ENCODE results near the gene DMD.

DNA sequence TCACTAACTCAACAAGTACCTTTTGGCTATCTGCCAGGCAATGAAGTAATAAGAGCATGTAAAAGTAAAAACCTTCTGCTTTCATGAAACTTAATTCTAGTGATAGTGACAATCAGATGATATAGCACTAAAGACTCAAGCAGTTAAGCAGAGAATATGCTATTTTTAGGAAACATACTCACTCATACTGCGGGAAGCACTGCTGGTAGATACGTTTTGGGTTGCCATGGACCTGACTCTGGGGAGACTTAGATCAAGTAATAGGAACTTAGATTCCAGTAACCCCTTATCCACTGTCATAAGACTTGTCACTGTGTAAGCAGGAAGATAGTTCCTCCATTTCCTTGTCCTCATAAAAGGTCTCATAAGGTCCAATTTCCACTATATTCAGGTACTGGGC, 386.3 kb downstream of the DMD start:
- TF ChIP-seq, protein P1, sequence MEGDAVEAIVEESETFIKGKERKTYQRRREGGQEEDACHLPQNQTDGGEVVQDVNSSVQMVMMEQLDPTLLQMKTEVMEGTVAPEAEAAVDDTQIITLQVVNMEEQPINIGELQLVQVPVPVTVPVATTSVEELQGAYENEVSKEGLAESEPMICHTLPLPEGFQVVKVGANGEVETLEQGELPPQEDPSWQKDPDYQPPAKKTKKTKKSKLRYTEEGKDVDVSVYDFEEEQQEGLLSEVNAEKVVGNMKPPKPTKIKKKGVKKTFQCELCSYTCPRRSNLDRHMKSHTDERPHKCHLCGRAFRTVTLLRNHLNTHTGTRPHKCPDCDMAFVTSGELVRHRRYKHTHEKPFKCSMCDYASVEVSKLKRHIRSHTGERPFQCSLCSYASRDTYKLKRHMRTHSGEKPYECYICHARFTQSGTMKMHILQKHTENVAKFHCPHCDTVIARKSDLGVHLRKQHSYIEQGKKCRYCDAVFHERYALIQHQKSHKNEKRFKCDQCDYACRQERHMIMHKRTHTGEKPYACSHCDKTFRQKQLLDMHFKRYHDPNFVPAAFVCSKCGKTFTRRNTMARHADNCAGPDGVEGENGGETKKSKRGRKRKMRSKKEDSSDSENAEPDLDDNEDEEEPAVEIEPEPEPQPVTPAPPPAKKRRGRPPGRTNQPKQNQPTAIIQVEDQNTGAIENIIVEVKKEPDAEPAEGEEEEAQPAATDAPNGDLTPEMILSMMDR (IDR thresholded peaks at IDR 0.05): no peak
- TF ChIP-seq POLR2AphosphoS5 (IDR thresholded peaks at IDR 0.05) (no peak), EP300 (IDR thresholded peaks at IDR 0.05) (no peak), POLR2A (IDR thresholded peaks at IDR 0.05) (no peak)
